Gastroesophageal sphincter (tissue), 3 donors: Measurements from ENCODE around the gene PDZD2.

Source experiments
- EP300 ChIP-seq: sonication (generic); formaldehyde crosslinking; IDR thresholded peaks from one replicate; pipeline ENCODE4 v1.6.1; 2017; ENCODE audit warnings: antibody characterized with exemption, mild to moderate bottlenecking
- POLR2AphosphoS5 ChIP-seq: sonication (generic); formaldehyde crosslinking; IDR thresholded peaks from one replicate; pipeline ENCODE4 v1.6.1; 2017; ENCODE audit warnings: antibody characterized with exemption
- TF ChIP-seq, protein P1 (sequence below), 4 experiments: fragments of 200-600 bp in 2 of 4; fragments of 450-650 bp in 2 of 4; sonication (generic) in 1 of 4; IDR thresholded peaks; one replicate each; pipeline ENCODE4 v1.5.1; 2017 to 2019; ENCODE audit warnings: antibody characterized with exemption in 4 of 4, mild to moderate bottlenecking in 2 of 4, moderate library complexity in 2 of 4

DNA sequence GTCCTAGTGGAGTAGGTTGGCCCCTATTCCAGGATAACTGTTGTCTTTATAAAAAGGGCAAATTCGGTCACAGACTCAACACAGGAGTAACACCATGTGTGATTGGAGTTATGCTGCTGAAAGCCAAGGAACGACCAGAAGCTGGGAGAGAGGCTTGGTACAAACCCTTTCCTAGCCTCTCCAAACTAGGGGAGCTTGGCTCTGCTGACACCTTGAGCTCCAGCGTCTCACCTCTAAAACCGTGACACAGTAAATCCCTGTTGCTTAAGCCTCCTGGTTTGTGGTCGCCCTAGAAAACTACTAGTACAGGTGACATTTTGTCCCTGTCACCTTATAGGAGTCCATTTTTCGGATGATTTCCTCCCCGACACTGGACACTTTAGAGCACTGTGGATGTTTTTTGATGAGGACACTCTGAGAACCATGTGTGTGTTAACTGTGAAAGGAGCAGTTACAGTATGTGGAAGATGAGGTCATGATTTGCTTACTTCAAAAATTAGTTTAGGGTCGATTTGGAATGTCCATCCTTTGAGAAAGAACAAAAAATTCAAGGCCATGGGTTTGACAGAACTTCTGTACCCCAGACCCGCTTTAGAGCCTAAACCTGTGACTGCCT is 167.0 kb downstream of the PDZD2 start:
- TF ChIP-seq EP300 (no peak), POLR2AphosphoS5 (no peak)
- TF ChIP-seq, protein P1, sequence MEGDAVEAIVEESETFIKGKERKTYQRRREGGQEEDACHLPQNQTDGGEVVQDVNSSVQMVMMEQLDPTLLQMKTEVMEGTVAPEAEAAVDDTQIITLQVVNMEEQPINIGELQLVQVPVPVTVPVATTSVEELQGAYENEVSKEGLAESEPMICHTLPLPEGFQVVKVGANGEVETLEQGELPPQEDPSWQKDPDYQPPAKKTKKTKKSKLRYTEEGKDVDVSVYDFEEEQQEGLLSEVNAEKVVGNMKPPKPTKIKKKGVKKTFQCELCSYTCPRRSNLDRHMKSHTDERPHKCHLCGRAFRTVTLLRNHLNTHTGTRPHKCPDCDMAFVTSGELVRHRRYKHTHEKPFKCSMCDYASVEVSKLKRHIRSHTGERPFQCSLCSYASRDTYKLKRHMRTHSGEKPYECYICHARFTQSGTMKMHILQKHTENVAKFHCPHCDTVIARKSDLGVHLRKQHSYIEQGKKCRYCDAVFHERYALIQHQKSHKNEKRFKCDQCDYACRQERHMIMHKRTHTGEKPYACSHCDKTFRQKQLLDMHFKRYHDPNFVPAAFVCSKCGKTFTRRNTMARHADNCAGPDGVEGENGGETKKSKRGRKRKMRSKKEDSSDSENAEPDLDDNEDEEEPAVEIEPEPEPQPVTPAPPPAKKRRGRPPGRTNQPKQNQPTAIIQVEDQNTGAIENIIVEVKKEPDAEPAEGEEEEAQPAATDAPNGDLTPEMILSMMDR (IDR thresholded peaks at IDR 0.05) = no peak
